HepG2 (cell line): ENCODE measurements around the gene TRAF5. TPM values are rescaled to one million over a fixed set of nuclear protein-coding genes. Genes with fewer than 3 reads are reported as not detected.
"Not testable (repeated sequence)": the region's sequence is repeated elsewhere in the genome, so short reads cannot be mapped to it uniquely, and the experiment has no call there.

Experiments
- DNMT3B ChIP-seq: conservative IDR thresholded peaks from 2 replicates; pipeline ENCODE4 v1.6.1; 2016; ENCODE audit warnings: missing biosample characterization, control low read depth
- FOSL2 ChIP-seq: sonication (generic); formaldehyde crosslinking; IDR thresholded peaks from 2 replicates; pipeline ENCODE4 v1.4.0; 2020; ENCODE audit warnings: missing genetic modification reagents
- HMGXB4 ChIP-seq, 2 experiments: sonication (generic) in 1 of 2; formaldehyde crosslinking in 1 of 2; IDR thresholded peaks; 2 replicates each; pipeline versions ENCODE4 v1.4.0 to v1.6.1; 2018 to 2020; ENCODE audit warnings: missing genetic modification reagents in 2 of 2, borderline replicate concordance in 1 of 2, low read depth in 1 of 2, mild to moderate bottlenecking in 1 of 2, missing biosample characterization in 1 of 2
- HNF4A ChIP-seq: sonication (generic); formaldehyde crosslinking; IDR thresholded peaks from 2 replicates; pipeline ENCODE4 v1.4.0; 2020; ENCODE audit warnings: missing genetic modification reagents
- IRF2 ChIP-seq: IDR thresholded peaks from 2 replicates; pipeline ENCODE4 v1.6.1; 2018; ENCODE audit warnings: missing genetic modification reagents, missing compliant biosample characterization
- NONO ChIP-seq, 2 experiments: fragments of 450-650 bp in 1 of 2; sonication (generic) in 1 of 2; formaldehyde crosslinking in 1 of 2; IDR thresholded peaks in 1 of 2; conservative IDR thresholded peaks in 1 of 2; 2 replicates each; pipeline versions ENCODE4 v1.6.1 to v1.8.0; 2017 to 2022; ENCODE audit warnings: mild to moderate bottlenecking in 1 of 2, missing genetic modification reagents in 1 of 2, moderate library complexity in 1 of 2
- SALL1 ChIP-seq: sonication (generic); formaldehyde crosslinking; IDR thresholded peaks from 2 replicates; pipeline ENCODE4 v1.8.0; 2022; ENCODE audit warnings: mild to moderate bottlenecking, missing genetic modification reagents
- TGIF2 ChIP-seq: IDR thresholded peaks from 2 replicates; pipeline ENCODE4 v1.6.1; 2016; ENCODE audit warnings: control low read depth, missing compliant biosample characterization
- UBTF ChIP-seq: sonication (generic); formaldehyde crosslinking; IDR thresholded peaks from 2 replicates; pipeline ENCODE4 v1.4.0; 2020; ENCODE audit warnings: mild to moderate bottlenecking, missing genetic modification reagents
- ZFX ChIP-seq: sonication (generic); formaldehyde crosslinking; IDR thresholded peaks from 2 replicates; pipeline ENCODE4 v1.4.0; 2020; ENCODE audit warnings: mild to moderate bottlenecking, low read depth, missing genetic modification reagents, moderate library complexity
- ZFY ChIP-seq: sonication (generic); formaldehyde crosslinking; IDR thresholded peaks from 2 replicates; pipeline ENCODE4 v1.4.0; 2020; ENCODE audit warnings: missing genetic modification reagents
- ZNF691 ChIP-seq: sonication (generic); formaldehyde crosslinking; IDR thresholded peaks from 2 replicates; pipeline ENCODE4 v1.4.0; 2020; ENCODE audit warnings: missing genetic modification reagents, low read depth, mild to moderate bottlenecking, borderline replicate concordance
- ZNF777 ChIP-seq: sonication (generic); formaldehyde crosslinking; IDR thresholded peaks from 2 replicates; pipeline ENCODE4 v1.4.0; 2020; ENCODE audit warnings: missing genetic modification reagents
- polyA plus RNA-seq, 8 experiments: library from polyadenylated mRNA; depleted of rRNA in 3 of 8; stranded (reverse) in 7 of 8; unstranded in 1 of 8; fragments of >200 nt; fragmentation: Illumina TruSeq in 4 of 8; extraction: Trizol in 4 of 8; gene quantifications; 2 replicates each; pipeline versions ENCODE4 v1.2.1 to v1.2.3, GENCODE V29; 2011 to 2016; ENCODE audit warnings: low read depth in 4 of 8, missing spikeins in 1 of 8, mixed read lengths in 1 of 8; ENCODE audit not compliant: insufficient read depth in 1 of 8
- total RNA-seq, 5 experiments: library from RNA; depleted of rRNA; stranded (reverse); fragments of >200 nt; fragmentation: Illumina TruSeq; extraction: Trizol; gene quantifications; 2 replicates each; pipeline ENCODE4 v1.2.3, GENCODE V29; 2016; ENCODE audit warnings: low read depth in 1 of 5
- TF ChIP-seq, protein P1 (sequence below), 2 experiments: sonication (generic) in 1 of 2; formaldehyde crosslinking in 1 of 2; IDR thresholded peaks; 2 replicates each; pipeline versions ENCODE4 v1.5.1 to v1.6.1; 2011 to 2020; ENCODE audit warnings: borderline replicate concordance in 1 of 2, low read depth in 1 of 2, low read length in 1 of 2, mild to moderate bottlenecking in 1 of 2, missing genetic modification reagents in 1 of 2, moderate library complexity in 1 of 2
- TF ChIP-seq, protein P2 (sequence below): sonication (generic); formaldehyde crosslinking; IDR thresholded peaks from 2 replicates; pipeline ENCODE4 v1.5.1; 2020; ENCODE audit warnings: mild to moderate bottlenecking, missing genetic modification reagents, moderate library complexity

The TRAF5 gene
- total and polyA plus RNA-seq, 2 of the 13 experiments (the other 11 are each of a cell fraction or from before 2014, with no cell fraction given), result 0.27 to 1.6 TPM

- TF ChIP-seq, protein P1, sequence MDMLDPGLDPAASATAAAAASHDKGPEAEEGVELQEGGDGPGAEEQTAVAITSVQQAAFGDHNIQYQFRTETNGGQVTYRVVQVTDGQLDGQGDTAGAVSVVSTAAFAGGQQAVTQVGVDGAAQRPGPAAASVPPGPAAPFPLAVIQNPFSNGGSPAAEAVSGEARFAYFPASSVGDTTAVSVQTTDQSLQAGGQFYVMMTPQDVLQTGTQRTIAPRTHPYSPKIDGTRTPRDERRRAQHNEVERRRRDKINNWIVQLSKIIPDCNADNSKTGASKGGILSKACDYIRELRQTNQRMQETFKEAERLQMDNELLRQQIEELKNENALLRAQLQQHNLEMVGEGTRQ (IDR thresholded peaks at IDR 0.05; ENCODE audit: low read depth, low read length), result 0 out of 2 replicates have a peak, but pooled peaks have one; percentile 6
- TF ChIP-seq, protein P1 (CRISPR knock-in tag; IDR thresholded peaks at IDR 0.05; ENCODE audit: borderline replicate concordance), result not testable (repeated sequence)
- TF ChIP-seq FOSL2 (CRISPR knock-in tag) (0 out of 2 replicates have a peak, but pooled peaks have one; percentile 19), UBTF (peak; percentile 91), ZNF777 (CRISPR knock-in tag) (peak; percentile 69; the same call in 1 of the 2 replicates), TGIF2 (CRISPR knock-in tag) (0 out of 2 replicates have a peak, but pooled peaks have one; percentile 16), ZNF691 (0 out of 2 replicates have a peak, but pooled peaks have one; percentile 30), SALL1 (CRISPR knock-in tag) (0 out of 2 replicates have a peak, but pooled peaks have one; percentile 9), ZFY (CRISPR knock-in tag) (peak; percentile 36), NONO (CRISPR knock-in tag; conservative IDR thresholded peaks at IDR 0.05) (0 out of 2 replicates have a peak, but pooled peaks have one; percentile 25), ZFX (CRISPR knock-in tag) (0 out of 2 replicates have a peak, but pooled peaks have one; percentile 27), HNF4A (CRISPR knock-in tag) (0 out of 2 replicates have a peak, but pooled peaks have one; percentile 8), HMGXB4 (CRISPR knock-in tag; IDR thresholded peaks at IDR 0.05; ENCODE audit: borderline replicate concordance in 1 of 2, low read depth in 1 of 2) (0 out of 4 replicates have a peak, but pooled peaks of 1 of the 2 experiments have one; percentile 32), DNMT3B (CRISPR knock-in tag) (0 out of 2 replicates have a peak, but pooled peaks have one; percentile 33), IRF2 (CRISPR knock-in tag) (0 out of 2 replicates have a peak, but pooled peaks have one; percentile 51)
- TF ChIP-seq, protein P2, sequence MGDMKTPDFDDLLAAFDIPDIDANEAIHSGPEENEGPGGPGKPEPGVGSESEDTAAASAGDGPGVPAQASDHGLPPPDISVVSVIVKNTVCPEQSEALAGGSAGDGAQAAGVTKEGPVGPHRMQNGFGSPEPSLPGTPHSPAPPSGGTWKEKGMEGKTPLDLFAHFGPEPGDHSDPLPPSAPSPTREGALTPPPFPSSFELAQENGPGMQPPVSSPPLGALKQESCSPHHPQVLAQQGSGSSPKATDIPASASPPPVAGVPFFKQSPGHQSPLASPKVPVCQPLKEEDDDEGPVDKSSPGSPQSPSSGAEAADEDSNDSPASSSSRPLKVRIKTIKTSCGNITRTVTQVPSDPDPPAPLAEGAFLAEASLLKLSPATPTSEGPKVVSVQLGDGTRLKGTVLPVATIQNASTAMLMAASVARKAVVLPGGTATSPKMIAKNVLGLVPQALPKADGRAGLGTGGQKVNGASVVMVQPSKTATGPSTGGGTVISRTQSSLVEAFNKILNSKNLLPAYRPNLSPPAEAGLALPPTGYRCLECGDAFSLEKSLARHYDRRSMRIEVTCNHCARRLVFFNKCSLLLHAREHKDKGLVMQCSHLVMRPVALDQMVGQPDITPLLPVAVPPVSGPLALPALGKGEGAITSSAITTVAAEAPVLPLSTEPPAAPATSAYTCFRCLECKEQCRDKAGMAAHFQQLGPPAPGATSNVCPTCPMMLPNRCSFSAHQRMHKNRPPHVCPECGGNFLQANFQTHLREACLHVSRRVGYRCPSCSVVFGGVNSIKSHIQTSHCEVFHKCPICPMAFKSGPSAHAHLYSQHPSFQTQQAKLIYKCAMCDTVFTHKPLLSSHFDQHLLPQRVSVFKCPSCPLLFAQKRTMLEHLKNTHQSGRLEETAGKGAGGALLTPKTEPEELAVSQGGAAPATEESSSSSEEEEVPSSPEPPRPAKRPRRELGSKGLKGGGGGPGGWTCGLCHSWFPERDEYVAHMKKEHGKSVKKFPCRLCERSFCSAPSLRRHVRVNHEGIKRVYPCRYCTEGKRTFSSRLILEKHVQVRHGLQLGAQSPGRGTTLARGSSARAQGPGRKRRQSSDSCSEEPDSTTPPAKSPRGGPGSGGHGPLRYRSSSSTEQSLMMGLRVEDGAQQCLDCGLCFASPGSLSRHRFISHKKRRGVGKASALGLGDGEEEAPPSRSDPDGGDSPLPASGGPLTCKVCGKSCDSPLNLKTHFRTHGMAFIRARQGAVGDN, result peak; percentile 69
- not testable (repeated sequence) for TF ChIP-seq NONO (IDR thresholded peaks at IDR 0.05)
These were observed 90.1 kb downstream of the TRAF5 start (continued) for GRCh38 chr1:211416628-211417323.
